Stomach (tissue), 4 donors: Measurements from ENCODE around the gene JMJD1C.

Experiments used
- EP300 ChIP-seq: sonication (generic); formaldehyde crosslinking; IDR thresholded peaks from one replicate; pipeline ENCODE4 v1.6.1; 2017; ENCODE audit warnings: antibody characterized with exemption
- TF ChIP-seq, protein P1 (sequence below), 7 experiments: fragments of 450-650 bp in 4 of 7; fragments of 200-600 bp in 3 of 7; sonication (generic) in 3 of 7; IDR thresholded peaks; one replicate each; pipeline ENCODE4 v1.5.1; 2016 to 2019; ENCODE audit warnings: antibody characterized with exemption in 7 of 7, control low read depth in 2 of 7, mild to moderate bottlenecking in 1 of 7

DNA sequence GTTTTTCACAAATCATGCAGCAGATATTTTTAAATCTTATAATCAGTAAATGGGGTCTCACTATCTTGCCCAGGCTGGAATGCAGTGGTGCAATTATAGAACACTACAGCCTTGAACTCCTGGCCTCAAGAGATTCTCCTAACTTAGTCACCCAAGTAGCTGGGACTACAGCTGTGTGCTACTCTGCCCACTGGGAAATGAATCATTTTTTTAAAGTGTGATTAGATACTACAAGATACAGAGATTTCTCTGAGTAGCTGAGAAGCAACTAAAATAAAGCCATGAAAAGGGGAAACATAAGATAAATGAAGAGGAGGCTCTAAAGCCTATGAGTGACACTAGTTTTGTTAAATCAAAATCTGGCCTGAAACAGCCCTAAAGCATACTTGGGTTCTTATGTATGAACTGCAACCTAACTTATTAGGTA is 119.7 kb downstream of the JMJD1C start:
- TF ChIP-seq, protein P1, sequence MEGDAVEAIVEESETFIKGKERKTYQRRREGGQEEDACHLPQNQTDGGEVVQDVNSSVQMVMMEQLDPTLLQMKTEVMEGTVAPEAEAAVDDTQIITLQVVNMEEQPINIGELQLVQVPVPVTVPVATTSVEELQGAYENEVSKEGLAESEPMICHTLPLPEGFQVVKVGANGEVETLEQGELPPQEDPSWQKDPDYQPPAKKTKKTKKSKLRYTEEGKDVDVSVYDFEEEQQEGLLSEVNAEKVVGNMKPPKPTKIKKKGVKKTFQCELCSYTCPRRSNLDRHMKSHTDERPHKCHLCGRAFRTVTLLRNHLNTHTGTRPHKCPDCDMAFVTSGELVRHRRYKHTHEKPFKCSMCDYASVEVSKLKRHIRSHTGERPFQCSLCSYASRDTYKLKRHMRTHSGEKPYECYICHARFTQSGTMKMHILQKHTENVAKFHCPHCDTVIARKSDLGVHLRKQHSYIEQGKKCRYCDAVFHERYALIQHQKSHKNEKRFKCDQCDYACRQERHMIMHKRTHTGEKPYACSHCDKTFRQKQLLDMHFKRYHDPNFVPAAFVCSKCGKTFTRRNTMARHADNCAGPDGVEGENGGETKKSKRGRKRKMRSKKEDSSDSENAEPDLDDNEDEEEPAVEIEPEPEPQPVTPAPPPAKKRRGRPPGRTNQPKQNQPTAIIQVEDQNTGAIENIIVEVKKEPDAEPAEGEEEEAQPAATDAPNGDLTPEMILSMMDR (IDR thresholded peaks at IDR 0.05) = no peak
- no peak for TF ChIP-seq EP300
